HepG2 (cell line): ENCODE results near the gene SESN1. TPM values are rescaled to one million over a fixed set of nuclear protein-coding genes. Genes with fewer than 3 reads are reported as not detected.

Experiments
- ATAC-seq: fragments of 200-7000 bp; cut with Tn5 transposase; 3 replicates; pipeline ENCODE4 v1.9.1; 2020; ENCODE audit warnings: mild to moderate bottlenecking, moderate library complexity
- BruUV-seq: library from RNA; stranded (reverse); fragments of 400-500 nt; replicated peaks from 2 replicates; lab custom pipeline; 2021; lab: Mats Ljungman, UMichigan
- CTCF ChIA-PET: fragments of 300-600 bp; formaldehyde crosslinking; extraction: SDS; loops from one replicate; lab custom pipeline; 2021; ENCODE audit warnings: low total read pairs, inconsistent platforms, low intra/inter-chr PET ratio; lab: Yijun Ruan, JAX
- POLR2A ChIA-PET: fragments of 350-600 bp; sonication (Branson Sonifier 250); formaldehyde crosslinking; loops from one replicate; lab custom pipeline; 2020; ENCODE audit warnings: antibody characterized with exemption, inconsistent platforms; lab: Yijun Ruan, JAX
- DNase-seq: peaks from one replicate; pipeline ENCODE4 v3.0.0-alpha.2; 2015; ENCODE audit warnings: low spot score
- FAIRE-seq: peaks from 3 replicates; lab custom pipeline; 2011; peaks lifted over from hg19 to GRCh38; lab: Jason Lieb, UNC
- H2AFZ ChIP-seq: one replicate; pipeline ENCODE4 v1.6.1; 2011; ENCODE audit warnings: low read length, inconsistent platforms
- H3K27ac ChIP-seq: fragments of 300-600 bp; 3 replicates; pipeline ENCODE4 v1.8.0; 2011; ENCODE audit warnings: mixed run types, mild to moderate bottlenecking, mixed read lengths, low read length, inconsistent platforms; ENCODE audit not compliant: insufficient read depth; ENCODE audit errors: extremely low read length
- H3K27me3 ChIP-seq, 2 experiments: fragments of 200-600 bp in 1 of 2; 2 replicates in 1 of 2; 3 replicates in 1 of 2; pipeline versions ENCODE4 v1.6.0 to v1.8.0; 2011; ENCODE audit warnings: low read length in 2 of 2, mild to moderate bottlenecking in 2 of 2, moderate library complexity in 2 of 2, inconsistent platforms in 1 of 2; ENCODE audit not compliant: insufficient read depth in 2 of 2, control insufficient read depth in 1 of 2
- H3K36me3 ChIP-seq, 2 experiments: fragments of 200-600 bp in 1 of 2; replicated peaks in 1 of 2; 2 replicates in 1 of 2; 3 replicates in 1 of 2; pipeline versions ENCODE4 v1.5.1 to v1.8.0; 2011; ENCODE audit warnings: low read length in 2 of 2, inconsistent platforms in 1 of 2; ENCODE audit not compliant: insufficient read depth in 2 of 2, control insufficient read depth in 1 of 2
- H3K4me1 ChIP-seq: 2 replicates; pipeline ENCODE4 v1.5.1; 2012; ENCODE audit warnings: low read length, inconsistent platforms; ENCODE audit not compliant: insufficient read depth
- H3K4me2 ChIP-seq: 2 replicates; pipeline ENCODE4 v1.6.0; 2011; ENCODE audit warnings: low read depth, low read length, inconsistent platforms
- H3K4me3 ChIP-seq, 3 experiments: fragments of 200-600 bp in 1 of 3; sonication (generic), shearing (Covaris generic) in 1 of 3; replicated peaks in 1 of 3; 2 replicates each; pipeline ENCODE4 v1.5.1; 2011 to 2016; ENCODE audit warnings: low read length in 3 of 3, inconsistent platforms in 2 of 3, low read depth in 2 of 3, mild to moderate bottlenecking in 2 of 3, control low read depth in 1 of 3, mixed read lengths in 1 of 3; ENCODE audit not compliant: insufficient read depth in 1 of 3
- H3K79me2 ChIP-seq: one replicate; pipeline ENCODE4 v1.6.1; 2011; ENCODE audit warnings: low read length, inconsistent platforms; ENCODE audit not compliant: insufficient read depth
- H3K9ac ChIP-seq: 2 replicates; pipeline ENCODE4 v1.6.0; 2011; ENCODE audit warnings: mild to moderate bottlenecking, low read depth, low read length, inconsistent platforms; ENCODE audit not compliant: insufficient read depth
- H3K9me3 ChIP-seq: 2 replicates; pipeline ENCODE4 v1.5.1; 2012; ENCODE audit warnings: mild to moderate bottlenecking, low read length
- H4K20me1 ChIP-seq: 2 replicates; pipeline ENCODE4 v1.6.0; 2011; ENCODE audit warnings: inconsistent platforms, mild to moderate bottlenecking, low read length, moderate library complexity; ENCODE audit not compliant: insufficient read depth
- HES4 ChIP-seq: sonication (generic); formaldehyde crosslinking; IDR thresholded peaks from 2 replicates; pipeline ENCODE4 v1.9.0; 2021; ENCODE audit warnings: mild to moderate bottlenecking, missing genetic modification reagents, borderline replicate concordance
- JARID2 ChIP-seq: sonication (generic); formaldehyde crosslinking; IDR thresholded peaks from 2 replicates; pipeline ENCODE4 v1.8.1; 2023; ENCODE audit warnings: missing genetic modification reagents, inconsistent platforms; ENCODE audit not compliant: insufficient replicate concordance
- KDM5B ChIP-seq: sonication (generic); formaldehyde crosslinking; IDR thresholded peaks from 2 replicates; pipeline ENCODE4 v1.4.0; 2020; ENCODE audit warnings: missing genetic modification reagents, mild to moderate bottlenecking, borderline replicate concordance
- MAZ ChIP-seq, 2 experiments: sonication (generic) in 1 of 2; formaldehyde crosslinking in 1 of 2; IDR thresholded peaks; 2 replicates each; pipeline versions ENCODE4 v1.5.0 to v1.6.1; 2012 to 2020; ENCODE audit warnings: low read depth in 2 of 2, mild to moderate bottlenecking in 2 of 2, borderline replicate concordance in 1 of 2, improper control_type of control experiment in 1 of 2, low read length in 1 of 2, missing genetic modification reagents in 1 of 2, moderate library complexity in 1 of 2
- MIXL1 ChIP-seq: IDR thresholded peaks from 2 replicates; pipeline ENCODE4 v1.6.1; 2016
- PPARG ChIP-seq: conservative IDR thresholded peaks from 2 replicates; pipeline ENCODE4 v1.6.1; 2016; ENCODE audit warnings: missing biosample characterization, missing genetic modification reagents
- RELA ChIP-seq: sonication (generic); formaldehyde crosslinking; IDR thresholded peaks from 2 replicates; pipeline ENCODE4 v1.4.0; 2020; ENCODE audit warnings: missing genetic modification reagents
- RFX1 ChIP-seq: fragments of 450-650 bp; IDR thresholded peaks from 2 replicates; pipeline ENCODE4 v1.6.1; 2017
- THAP11 ChIP-seq: IDR thresholded peaks from 2 replicates; pipeline ENCODE4 v1.6.1; 2016; ENCODE audit warnings: missing biosample characterization, missing genetic modification reagents
- TMF1 ChIP-seq: sonication (generic); formaldehyde crosslinking; IDR thresholded peaks from 2 replicates; pipeline ENCODE4 v1.8.1; 2022; ENCODE audit warnings: low read depth, missing genetic modification reagents
- YY1 ChIP-seq: IDR thresholded peaks from 2 replicates; pipeline ENCODE4 v1.6.1; 2011; ENCODE audit warnings: low read length, low read depth, moderate library complexity, mild to moderate bottlenecking; ENCODE audit not compliant: insufficient read depth, insufficient replicate concordance
- ZNF12 ChIP-seq: sonication (generic); formaldehyde crosslinking; IDR thresholded peaks from 2 replicates; pipeline ENCODE4 v1.5.0; 2020; ENCODE audit warnings: missing genetic modification reagents
- ZNF441 ChIP-seq: sonication (generic); formaldehyde crosslinking; IDR thresholded peaks from 2 replicates; pipeline ENCODE4 v1.7.0; 2021; ENCODE audit warnings: missing genetic modification reagents, borderline replicate concordance
- ZNF510 ChIP-seq: sonication (generic); formaldehyde crosslinking; IDR thresholded peaks from 2 replicates; pipeline ENCODE4 v1.4.0; 2020; ENCODE audit warnings: low read depth, mild to moderate bottlenecking, missing genetic modification reagents
- ZNF549 ChIP-seq: sonication (generic); formaldehyde crosslinking; IDR thresholded peaks from 2 replicates; pipeline ENCODE4 v1.5.0; 2020; ENCODE audit warnings: missing genetic modification reagents
- ZNF589 ChIP-seq: sonication (generic); formaldehyde crosslinking; conservative IDR thresholded peaks from 2 replicates; pipeline ENCODE4 v1.8.0; 2022; ENCODE audit warnings: mild to moderate bottlenecking, moderate library complexity, missing genetic modification reagents
- ZNF761 ChIP-seq: sonication (generic); formaldehyde crosslinking; conservative IDR thresholded peaks from 2 replicates; pipeline ENCODE4 v1.4.0; 2020; ENCODE audit warnings: mild to moderate bottlenecking, missing genetic modification reagents
- WGBS: methylation state at CpG from one replicate; pipeline ENCODE4 v1.1.6; 2017; ENCODE audit warnings: low lambda C conversion rate; 5-methylcytosine and 5-hydroxymethylcytosine counted together
- in situ Hi-C: cut with HindIII; loops from 2 replicates; pipeline ENCODE4 v1.10.0; 2017; ENCODE audit warnings: low pct_unique_long_range_greater_than_20kb; ENCODE audit not compliant: extremely low pct_ligation_motif_present
- intact Hi-C: fragments of 100-400 bp; cut with micrococcal nuclease; formaldehyde crosslinking; loops from one replicate; pipeline ENCODE4 v1.10.0; 2022; ENCODE audit not compliant: unreplicated experiment
- polyA plus RNA-seq, 8 experiments: library from polyadenylated mRNA; depleted of rRNA in 3 of 8; stranded (reverse) in 7 of 8; unstranded in 1 of 8; fragments of >200 nt; fragmentation: Illumina TruSeq in 4 of 8; extraction: Trizol in 4 of 8; gene quantifications; 2 replicates each; pipeline versions ENCODE4 v1.2.1 to v1.2.3, GENCODE V29; 2011 to 2016; ENCODE audit warnings: low read depth in 4 of 8, missing spikeins in 1 of 8, mixed read lengths in 1 of 8; ENCODE audit not compliant: insufficient read depth in 1 of 8
- total RNA-seq, 5 experiments: library from RNA; depleted of rRNA; stranded (reverse); fragments of >200 nt; fragmentation: Illumina TruSeq; extraction: Trizol; gene quantifications; 2 replicates each; pipeline ENCODE4 v1.2.3, GENCODE V29; 2016; ENCODE audit warnings: low read depth in 1 of 5
- TF ChIP-seq, protein P1 (sequence below): sonication (generic); formaldehyde crosslinking; IDR thresholded peaks from 2 replicates; pipeline ENCODE4 v1.4.0; 2020; ENCODE audit warnings: mild to moderate bottlenecking, missing genetic modification reagents
- TF ChIP-seq, protein P2 (sequence below): IDR thresholded peaks from 2 replicates; pipeline ENCODE4 v1.6.1; 2016; ENCODE audit warnings: control low read depth

Gene SESN1
- total and polyA plus RNA-seq, 2 of the 13 experiments (the other 11 are each of a cell fraction or from before 2014, with no cell fraction given) = 24.9 to 44.7 TPM

- no peaks in the 10 kb centered on the region; a peak in 1 of 5 replicates for H3K27me3 ChIP-seq
- no peak overlapping the region for H3K4me3 ChIP-seq
- TF ChIP-seq ZNF761 = no peak
- TF ChIP-seq JARID2 = no peak
- no peak for TF ChIP-seq ZNF510
- TF ChIP-seq PPARG (CRISPR knock-in tag) = no peak
- TF ChIP-seq YY1 = no peak
- TF ChIP-seq, protein P1, sequence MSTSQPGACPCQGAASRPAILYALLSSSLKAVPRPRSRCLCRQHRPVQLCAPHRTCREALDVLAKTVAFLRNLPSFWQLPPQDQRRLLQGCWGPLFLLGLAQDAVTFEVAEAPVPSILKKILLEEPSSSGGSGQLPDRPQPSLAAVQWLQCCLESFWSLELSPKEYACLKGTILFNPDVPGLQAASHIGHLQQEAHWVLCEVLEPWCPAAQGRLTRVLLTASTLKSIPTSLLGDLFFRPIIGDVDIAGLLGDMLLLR (CRISPR knock-in tag) = no peak
- no peak for TF ChIP-seq HES4
- TF ChIP-seq RELA = no peak
- TF ChIP-seq THAP11 (CRISPR knock-in tag) = no peak
- TF ChIP-seq MIXL1 = no peak
- TF ChIP-seq KDM5B (CRISPR knock-in tag) = no peak
- no peak for TF ChIP-seq ZNF12 (CRISPR knock-in tag)
- TF ChIP-seq, protein P2, sequence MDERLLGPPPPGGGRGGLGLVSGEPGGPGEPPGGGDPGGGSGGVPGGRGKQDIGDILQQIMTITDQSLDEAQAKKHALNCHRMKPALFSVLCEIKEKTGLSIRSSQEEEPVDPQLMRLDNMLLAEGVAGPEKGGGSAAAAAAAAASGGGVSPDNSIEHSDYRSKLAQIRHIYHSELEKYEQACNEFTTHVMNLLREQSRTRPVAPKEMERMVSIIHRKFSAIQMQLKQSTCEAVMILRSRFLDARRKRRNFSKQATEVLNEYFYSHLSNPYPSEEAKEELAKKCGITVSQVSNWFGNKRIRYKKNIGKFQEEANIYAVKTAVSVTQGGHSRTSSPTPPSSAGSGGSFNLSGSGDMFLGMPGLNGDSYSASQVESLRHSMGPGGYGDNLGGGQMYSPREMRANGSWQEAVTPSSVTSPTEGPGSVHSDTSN = no peak
- TF ChIP-seq ZNF441 (CRISPR knock-in tag) = no peak
- TF ChIP-seq TMF1 (CRISPR knock-in tag) = no peak
- TF ChIP-seq ZNF549 (CRISPR knock-in tag) = no peak
- no peak for TF ChIP-seq RFX1
- TF ChIP-seq ZNF589 (CRISPR knock-in tag) = no peak
- no peak for TF ChIP-seq MAZ (IDR thresholded peaks at IDR 0.05; ENCODE audit: borderline replicate concordance, low read depth, low read length)
- no peak for TF ChIP-seq MAZ (CRISPR knock-in tag; IDR thresholded peaks at IDR 0.05; ENCODE audit: low read depth)
- H3K27ac ChIP-seq = no peak overlapping the region
- no peaks in the 10 kb centered on the region for H3K79me2 ChIP-seq
- peaks cover 25% of the 10 kb centered on the region for H3K4me1 ChIP-seq
- intact Hi-C loops = no loop called here
- ChIA-PET POLR2A (no interaction called here), CTCF (no interaction called here)
- WGBS = 47% methylated on average over 1 of the region's 1 CpG
- FAIRE-seq = no peak
- H3K9me3 ChIP-seq = no peaks in the 10 kb centered on the region
- H3K4me2 ChIP-seq = no peak overlapping the region
- in situ Hi-C loops = no loop called here
- DNase-seq = no peak
- H3K36me3 ChIP-seq = no peaks in the 10 kb centered on the region
- no TSS peak for BruUV-seq
- H3K9ac ChIP-seq = no peak overlapping the region
- H2AFZ ChIP-seq = no peak overlapping the region
- no peaks in the 10 kb centered on the region for H4K20me1 ChIP-seq
- ATAC-seq = no peak
Observed at GRCh38 chr6:108974201-108974600, 120.4 kb downstream of the SESN1 start.
